Stimulated activated CD8-positive, alpha-beta memory T cell treated with anti-CD3 and anti-CD28 coated beads, Interleukin-7, amount 100 ng/mL, for 48 hours (primary cell): ENCODE results near the gene NABP1.

ENCODE experiments used
- DNase-seq, 2 donors: peaks; one replicate each; pipeline ENCODE4 v3.0.0-alpha.2; 2020; ENCODE audit warnings: low read depth in 1 of 2; ENCODE audit errors: extremely low read depth in 1 of 2

NABP1 gene

GRCh38 chr2:191646163-191646902, 31.6 kb upstream of the NABP1 start:
- DNase-seq: no peak

GRCh38 chr2:191649519-191649918, 28.4 kb upstream of the NABP1 start:
- DNase-seq: no peak

DNA sequence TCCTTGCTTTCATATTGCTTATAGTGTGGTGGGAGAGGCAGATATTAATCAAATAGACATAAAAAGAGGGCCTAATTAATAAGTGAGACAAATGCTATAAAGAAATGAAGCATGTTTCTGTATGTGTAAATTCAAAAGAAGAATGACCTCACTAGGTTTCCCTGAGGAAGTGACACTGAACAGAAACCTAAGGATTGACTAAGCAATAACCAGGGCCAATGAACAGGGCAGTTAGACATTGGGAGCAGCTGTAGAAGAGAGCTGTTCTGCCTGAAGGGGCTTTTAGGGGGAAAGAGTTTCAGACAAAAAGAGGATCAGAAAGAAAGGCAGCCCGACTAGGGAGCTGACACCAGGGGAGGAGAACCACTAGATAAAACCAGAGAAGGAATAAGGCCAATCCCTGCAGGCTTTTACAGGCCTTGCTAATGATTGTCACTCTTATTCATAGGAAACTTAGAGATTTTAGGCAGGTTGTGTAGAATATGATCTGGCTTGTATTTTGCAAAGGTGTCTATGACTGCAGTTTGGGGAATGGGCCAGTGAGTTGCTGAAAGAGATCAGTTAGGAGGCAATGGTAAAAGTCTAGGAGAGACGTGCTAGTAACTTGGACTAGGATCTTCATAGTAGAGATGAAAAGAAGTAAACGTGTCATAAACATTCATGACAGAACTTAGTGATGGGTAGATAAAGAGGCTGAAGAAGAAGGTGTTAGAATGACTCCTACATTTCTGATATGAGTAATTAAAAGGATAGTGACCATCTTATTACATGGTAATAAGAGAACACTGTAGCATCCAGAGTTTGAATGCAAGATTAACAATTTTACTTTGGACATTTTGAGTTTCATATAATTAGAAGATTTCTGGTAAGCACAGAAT, 26.8 kb upstream of the NABP1 start:
- no peak for DNase-seq

GRCh38 chr2:191653667-191654391, 24.1 kb upstream of the NABP1 start:
- no peak for DNase-seq

GRCh38 chr2:191656391-191656790, 21.5 kb upstream of the NABP1 start:
- DNase-seq: no peak

GRCh38 chr2:191656792-191657191, 21.1 kb upstream of the NABP1 start:
- no peak for DNase-seq

- DNase-seq: no peak
Measured at GRCh38 chr2:191657977-191658376, 20.0 kb upstream of the NABP1 start.

- DNase-seq: no peak
Measured at GRCh38 chr2:191659198-191659597, 18.7 kb upstream of the NABP1 start.

GRCh38 chr2:191660575-191660974, 17.4 kb upstream of the NABP1 start:
- DNase-seq: no peak

- DNase-seq: no peak
Measured at GRCh38 chr2:191661097-191661924, 16.6 kb upstream of the NABP1 start.

DNA sequence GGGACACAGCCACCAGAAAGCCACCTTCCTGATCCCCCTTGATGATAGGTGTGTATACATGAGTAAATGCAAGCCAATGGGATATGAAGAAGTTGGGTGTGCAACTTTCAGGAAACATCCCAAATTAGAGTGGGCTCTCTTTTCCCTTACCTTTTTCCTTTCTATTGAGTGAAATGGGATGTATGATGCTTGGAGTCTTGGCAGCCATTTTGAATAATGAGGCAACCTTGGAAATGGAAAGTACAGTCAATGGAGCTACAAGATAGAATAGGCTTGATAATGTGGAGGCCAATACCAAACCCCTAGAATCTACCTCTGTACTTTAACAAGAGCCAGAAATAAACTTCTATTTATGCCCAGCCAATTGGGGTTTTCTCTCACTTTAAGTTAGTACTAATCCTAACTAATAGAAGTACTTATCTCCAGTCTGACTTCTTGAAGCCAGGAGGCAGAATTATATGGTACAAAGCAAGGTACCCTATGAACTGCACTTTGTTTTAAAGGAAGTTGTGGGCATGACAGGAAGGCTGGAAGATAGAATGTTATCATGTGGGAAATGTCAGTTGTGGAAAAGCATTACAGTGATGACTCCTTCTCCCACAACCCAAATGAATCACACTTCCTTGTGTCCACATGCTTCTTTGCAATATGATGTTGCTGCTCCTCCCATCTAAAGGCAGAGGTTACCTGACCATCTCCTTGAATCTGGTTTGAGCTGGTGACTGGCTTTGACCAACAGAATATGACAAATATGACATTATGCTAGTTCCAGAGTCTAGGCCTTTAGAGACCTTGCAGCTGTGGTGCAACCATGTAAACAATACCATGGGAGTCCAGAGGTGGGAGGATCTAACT, 12.9 kb upstream of the NABP1 start:
- DNase-seq: no peak

GRCh38 chr2:191666226-191666625, 11.7 kb upstream of the NABP1 start:
- no peak for DNase-seq

DNA sequence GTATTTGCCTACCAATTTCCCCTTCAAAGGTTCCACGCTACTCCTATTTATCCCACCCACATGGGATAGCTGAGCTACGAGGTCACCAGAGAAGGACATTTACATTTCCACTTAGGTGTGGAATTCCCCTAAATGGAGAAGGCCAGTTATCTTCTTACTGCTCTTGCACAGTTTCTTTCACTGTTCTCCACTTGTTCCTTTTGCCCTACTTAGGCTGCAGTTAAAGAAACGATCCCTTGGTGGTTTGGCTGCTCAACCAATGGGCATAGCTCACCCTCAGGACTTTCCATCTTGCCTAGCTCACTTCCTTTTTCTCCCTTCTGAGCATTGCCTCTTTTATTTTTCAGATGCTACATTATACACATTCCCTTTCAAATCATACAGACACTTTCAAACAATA, 11.2 kb upstream of the NABP1 start:
- no peak for DNase-seq

DNA sequence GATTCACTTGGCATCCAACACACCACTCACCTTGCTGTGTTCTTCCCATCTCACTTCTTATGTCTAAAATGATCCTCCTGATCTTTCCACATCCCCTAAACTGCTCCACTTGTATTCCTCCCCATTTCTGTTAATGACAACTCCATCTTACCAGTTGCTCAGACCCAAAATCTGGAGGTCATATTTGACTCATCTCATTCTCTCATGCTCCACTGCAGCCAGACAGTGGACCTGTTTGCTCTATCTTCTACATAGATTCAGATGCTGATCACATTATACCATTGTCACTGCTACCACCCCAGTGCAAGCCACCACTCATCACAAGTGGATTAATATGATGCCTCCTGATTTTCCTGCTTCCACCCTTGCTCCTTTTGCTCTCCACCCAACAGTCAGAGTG, 7.9 kb upstream of the NABP1 start:
- DNase-seq: no peak

GRCh38 chr2:191670787-191671186, 7.1 kb upstream of the NABP1 start:
- no peak for DNase-seq

DNA sequence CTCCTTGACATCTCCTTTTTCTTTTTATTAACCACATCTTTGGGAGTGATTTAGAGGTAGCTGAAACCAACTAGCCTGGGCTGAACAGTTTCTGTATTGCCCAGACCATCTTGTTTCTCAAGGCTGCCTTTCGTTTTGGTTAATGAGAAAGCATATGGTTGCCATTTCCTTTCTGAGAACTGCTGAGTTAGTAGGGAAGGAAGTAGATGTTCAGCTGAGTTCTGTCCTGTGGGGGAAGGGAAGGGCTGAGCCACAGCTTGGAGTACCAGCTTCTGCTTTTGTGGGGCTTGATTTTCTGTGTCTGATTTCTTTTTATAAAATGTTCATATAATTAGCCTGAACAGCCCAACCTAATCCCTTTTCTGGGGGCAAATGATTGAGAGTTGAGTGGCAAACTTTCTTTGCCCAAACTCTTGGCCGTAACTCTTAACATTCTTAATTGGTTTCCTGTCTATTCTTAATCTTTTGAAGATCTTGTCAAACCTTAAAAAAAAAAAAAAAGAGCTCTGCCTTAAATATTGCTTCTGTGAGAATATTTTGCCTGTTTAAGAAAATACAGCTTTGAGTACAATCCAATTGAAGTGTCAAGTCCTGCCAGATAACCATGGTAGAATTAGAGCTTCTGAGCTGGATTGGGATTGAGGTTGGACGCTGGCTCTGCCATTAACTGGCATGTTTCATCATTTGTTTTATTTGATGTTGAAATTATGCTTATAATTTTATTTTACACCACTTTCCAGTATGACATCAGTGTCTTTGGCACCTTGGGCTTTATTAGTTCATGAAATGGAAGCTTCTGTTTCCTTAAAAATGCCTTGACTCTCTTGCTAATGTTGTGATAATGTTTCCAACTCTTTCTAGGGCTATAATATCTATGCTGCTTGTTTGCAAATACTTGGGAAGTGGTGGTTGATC, 1.9 kb upstream of the NABP1 start:
- peak; percentile 18 to 38 for DNase-seq

- DNase-seq: peak in 1 of 2 donors; percentile 41
Measured at GRCh38 chr2:191676790-191677645, 918 bp upstream of the NABP1 start.
